Small intestine (tissue), 7 donors: Measurements from ENCODE around the gene NEK4. TPM values are rescaled to one million over a fixed set of nuclear protein-coding genes. Genes with fewer than 3 reads are reported as not detected.

Source experiments
- DNase-seq, 2 donors: peaks; one replicate each; pipeline versions ENCODE4 v3.0.0 to v3.0.0-alpha.2; 2013
- FAIRE-seq: peaks from 2 replicates; lab custom pipeline; 2012; peaks lifted over from hg19 to GRCh38; lab: Jason Lieb, UNC
- H3K27ac ChIP-seq, 3 donors: one replicate each; pipeline ENCODE4 v1.5.1; 2013; ENCODE audit warnings: low read length in 2 of 3, mild to moderate bottlenecking in 2 of 3, control low read depth in 1 of 3, inconsistent platforms in 1 of 3, low read depth in 1 of 3, moderate library complexity in 1 of 3
- H3K27me3 ChIP-seq, 3 donors: one replicate each; pipeline ENCODE4 v1.6.1; 2013; ENCODE audit warnings: low read length in 3 of 3, inconsistent platforms in 1 of 3; ENCODE audit not compliant: control insufficient read depth in 3 of 3, insufficient read depth in 3 of 3
- H3K36me3 ChIP-seq, 3 donors: one replicate each; pipeline ENCODE4 v1.6.1; 2013; ENCODE audit warnings: low read length in 3 of 3, inconsistent platforms in 1 of 3, low read depth in 1 of 3, mild to moderate bottlenecking in 1 of 3, moderate library complexity in 1 of 3; ENCODE audit not compliant: control insufficient read depth in 3 of 3, insufficient read depth in 2 of 3
- H3K4me1 ChIP-seq, 3 donors: one replicate each; pipeline ENCODE4 v1.6.1; 2013; ENCODE audit warnings: low read length in 2 of 3, inconsistent platforms in 1 of 3, low read depth in 1 of 3, mild to moderate bottlenecking in 1 of 3, moderate library complexity in 1 of 3; ENCODE audit not compliant: control insufficient read depth in 3 of 3, insufficient read depth in 2 of 3
- H3K4me3 ChIP-seq, 3 donors: one replicate each; pipeline ENCODE4 v1.5.1; 2013; ENCODE audit warnings: low read length in 3 of 3, control low read depth in 1 of 3, inconsistent platforms in 1 of 3, low read depth in 1 of 3, mild to moderate bottlenecking in 1 of 3, moderate library complexity in 1 of 3
- H3K9me3 ChIP-seq, 2 donors: one replicate each; pipeline ENCODE4 v1.6.1; 2013; ENCODE audit warnings: low read depth in 1 of 2, low read length in 1 of 2; ENCODE audit not compliant: control insufficient read depth in 2 of 2, insufficient read depth in 1 of 2
- WGBS, 3 donors: extraction: QIAGEN DNeasy Blood & Tissue Kit; methylation state at CpG; one replicate each; pipeline ENCODE4 v1.1.7; 2013; 5-methylcytosine and 5-hydroxymethylcytosine counted together
- polyA plus RNA-seq, 4 donors: library from polyadenylated mRNA; stranded (reverse) in 3 of 4; unstranded in 1 of 4; fragments of 200-250 nt in 3 of 4; fragments of 120-200 nt in 1 of 4; gene quantifications; one replicate each; pipeline versions ENCODE4 v1.2.1 to v1.2.3, GENCODE V29; 2013
- donor health status: healthy with polysubstance abuse.
- donor health status: control.
- donor health status: control.
- donor health status: Bipolar disorder and iron deficiency.
- donor health status: healthy.

Gene NEK4
- polyA plus RNA-seq, 4 donors = 3.0 to 18.5 (median 7.0) TPM

DNA sequence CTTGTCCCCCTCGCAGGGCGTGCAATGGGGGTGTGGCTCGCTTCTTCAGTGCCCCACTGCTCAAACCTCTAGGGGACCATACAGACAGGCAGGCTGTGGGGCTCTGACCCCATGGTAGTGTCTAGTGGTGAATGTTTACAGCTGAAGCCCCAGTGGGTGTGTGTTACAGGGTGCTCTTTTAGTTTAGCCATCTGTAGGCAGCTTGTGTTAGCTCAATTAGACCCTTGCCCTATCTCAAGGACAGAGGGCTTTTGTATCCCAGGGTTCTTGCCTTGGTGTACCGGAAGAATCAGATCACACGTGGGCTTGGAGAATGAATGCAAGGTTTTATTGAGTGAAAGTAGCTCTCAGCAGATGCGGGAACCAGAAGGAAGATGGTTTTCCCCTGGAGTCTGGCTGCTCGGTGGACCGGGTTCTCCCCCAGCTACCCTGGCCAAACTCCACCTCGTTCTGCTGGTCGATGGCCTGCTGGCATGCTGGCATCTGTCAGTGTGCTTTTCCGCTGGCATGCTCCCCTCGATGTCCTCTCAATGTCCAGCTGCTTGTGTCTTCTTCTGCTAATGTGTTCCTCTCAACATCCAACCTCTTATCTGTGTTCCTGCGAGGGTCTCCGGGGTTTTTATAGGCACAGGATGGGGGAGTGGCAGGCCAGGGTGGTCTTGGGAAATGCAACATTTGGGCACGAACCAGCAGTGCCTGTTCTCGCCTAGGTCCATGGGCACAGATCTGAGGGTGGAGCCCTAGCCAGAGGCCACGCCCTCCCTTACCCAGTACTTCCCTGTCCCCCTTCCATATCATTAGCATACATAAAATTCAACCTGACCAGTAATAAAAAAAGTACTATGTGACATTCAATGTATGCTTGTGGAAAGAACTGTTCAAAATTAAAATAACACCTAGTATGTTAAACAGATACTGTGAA is 58.2 kb downstream of the NEK4 start:
- WGBS, 3 donors = 92 to 93% (median 93%) methylated on average over 17 of the region's 17 CpGs
- no peak for FAIRE-seq

DNA sequence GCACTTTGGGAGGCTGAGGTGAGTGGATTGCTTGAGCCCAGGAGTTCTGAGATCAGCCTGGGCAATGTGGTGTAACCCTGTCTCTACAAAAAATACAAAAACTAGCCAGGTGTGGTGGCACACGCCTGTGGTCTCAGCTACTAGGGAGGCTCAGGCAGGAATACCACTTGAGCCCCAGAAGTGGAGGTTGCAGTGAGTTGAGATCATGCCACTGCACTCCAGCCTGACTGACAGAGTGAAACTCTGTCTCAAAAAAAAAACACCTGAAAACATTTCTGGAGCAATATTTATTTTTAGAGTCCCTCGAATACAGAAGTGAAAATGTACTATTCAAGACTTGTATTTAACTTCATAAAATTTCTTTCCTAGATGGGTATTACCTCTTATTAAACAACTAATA is 60.2 kb downstream of the NEK4 start:
- H3K9me3 ChIP-seq = no peaks in the 10 kb centered on the region
- FAIRE-seq (no peak), DNase-seq (no peak)
- peaks cover 0 to 14% (median 5%) of the 10 kb centered on the region in 3 donors for H3K4me1 ChIP-seq
- H3K27me3 ChIP-seq = no peaks in the 10 kb centered on the region
- peaks cover 0 to 29% (median 0%) of the 10 kb centered on the region in 3 donors for H3K36me3 ChIP-seq
- H3K27ac ChIP-seq = no peak overlapping the region
- H3K4me3 ChIP-seq = no peak overlapping the region
- 78 to 90% (median 79%) methylated on average over 2 of the region's 2 CpGs for WGBS, 3 donors

More for the DNA sequence above, 58.2 kb downstream of the NEK4 start:
- Histone ChIP-seq H3K4me1 (peaks cover 0 to 6% (median 0%) of the 10 kb centered on the region in 3 donors), H3K4me3 (no peak overlapping the region), H3K27ac (no peak overlapping the region), H3K9me3 (no peaks in the 10 kb centered on the region), H3K36me3 (peaks cover 0 to 38% (median 0%) of the 10 kb centered on the region in 3 donors), H3K27me3 (no peaks in the 10 kb centered on the region)
- no peak for DNase-seq

DNA sequence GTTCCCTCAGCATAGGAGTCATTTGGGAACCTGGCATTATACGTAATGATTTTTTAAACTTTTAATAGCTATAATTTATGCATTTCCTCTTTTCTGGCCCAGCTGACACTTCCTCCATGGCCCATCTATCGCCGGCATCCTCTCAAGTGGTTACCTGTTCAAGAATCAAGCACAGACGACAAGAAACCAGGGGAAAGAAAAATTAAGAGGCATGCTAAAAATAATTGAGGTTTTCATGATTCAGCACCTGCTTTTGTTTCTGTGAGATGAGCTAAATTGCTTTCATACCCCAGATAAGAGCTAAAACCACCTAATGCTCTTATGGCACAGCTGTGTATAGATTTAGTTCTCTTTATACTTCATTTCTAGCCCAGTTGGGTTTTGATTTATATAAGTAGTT is 63.2 kb downstream of the NEK4 start:
- Histone ChIP-seq H3K4me1 (peaks cover 2 to 25% (median 5%) of the 10 kb centered on the region in 3 donors), H3K9me3 (no peaks in the 10 kb centered on the region), H3K27ac (no peak overlapping the region), H3K27me3 (no peaks in the 10 kb centered on the region), H3K4me3 (no peak overlapping the region), H3K36me3 (peaks cover 0 to 20% (median 0%) of the 10 kb centered on the region in 3 donors)
- no peak for FAIRE-seq
- 61 to 76% (median 70%) methylated on average over 4 of the region's 4 CpGs for WGBS, 3 donors
- DNase-seq = no peak

DNA sequence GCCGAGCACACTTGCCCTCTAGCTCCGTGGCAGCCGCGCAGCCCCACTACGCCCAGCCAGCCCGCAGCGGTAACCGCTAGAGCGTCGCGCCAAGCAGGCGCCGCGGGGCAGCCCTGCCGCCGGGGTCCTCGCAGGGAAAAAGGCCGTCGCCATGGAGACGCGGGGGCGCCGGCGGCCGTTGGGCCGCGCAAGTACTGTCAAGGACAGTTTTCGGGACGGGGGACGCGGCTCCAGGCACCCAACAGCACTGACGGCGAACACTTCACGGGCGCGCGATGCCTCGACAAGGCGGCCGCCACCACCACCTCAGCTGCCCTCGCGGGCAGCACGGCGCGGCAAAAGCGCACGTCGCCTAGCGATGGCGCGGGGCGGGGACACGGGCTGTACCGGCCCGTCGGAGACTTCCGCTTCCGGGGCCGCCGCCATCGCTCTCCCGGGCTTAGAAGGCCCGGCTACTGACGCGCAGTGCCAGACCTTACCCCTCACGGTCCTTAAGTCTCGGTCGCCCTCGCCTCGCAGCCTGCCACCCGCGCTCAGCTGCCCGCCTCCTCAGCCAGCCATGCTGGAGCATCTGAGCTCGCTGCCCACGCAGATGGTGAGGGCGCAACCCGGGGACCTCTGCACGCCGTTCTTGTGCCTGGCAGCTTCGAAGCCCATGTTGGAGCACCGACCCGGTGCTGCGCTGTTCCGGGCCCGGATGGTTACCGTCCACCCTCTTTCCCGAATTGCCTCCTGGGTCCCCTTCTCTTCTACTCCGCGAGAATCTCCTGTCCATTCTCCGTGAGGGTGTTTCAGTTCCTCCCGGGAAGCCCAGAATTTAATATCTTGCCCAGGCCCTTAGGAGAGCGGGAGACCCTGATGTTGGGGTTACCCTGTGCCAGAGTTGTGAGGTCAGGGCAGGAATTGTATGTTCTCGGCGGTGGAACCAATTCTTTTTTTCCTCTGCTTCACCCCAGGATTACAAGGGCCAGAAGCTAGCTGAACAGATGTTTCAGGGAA is 64.8 kb downstream of the NEK4 start, which contains the start of the genes GLT8D1 and SPCS1:
Gene GLT8D1, minus strand, starts transcription at position 104 of the 999 bp plus-strand sequence. CDS start 5,331 bp downstream, outside the sequence.
Gene SPCS1, plus strand, starts transcription at position 419 of the 999 bp plus-strand sequence. Its CDS starts 141 bp downstream, at position 560.
- no peaks in the 10 kb centered on the region for H3K27me3 ChIP-seq
- 0% methylated on average over 70 to 94 of the region's 94 CpGs for WGBS, 3 donors
- H3K27ac ChIP-seq = peak within 1 kb of the TSS; percentile 83 to 94 (median 86)
- H3K36me3 ChIP-seq = peaks cover 0 to 19% (median 0%) of the 10 kb centered on the region in 3 donors
- peak within 1 kb of the TSS; percentile 84 to 99 (median 88) for H3K4me3 ChIP-seq
- FAIRE-seq = no peak
- peaks cover 2 to 25% (median 5%) of the 10 kb centered on the region in 3 donors for H3K4me1 ChIP-seq
- DNase-seq = peak; percentile 87 to 96
- H3K9me3 ChIP-seq = no peaks in the 10 kb centered on the region

DNA sequence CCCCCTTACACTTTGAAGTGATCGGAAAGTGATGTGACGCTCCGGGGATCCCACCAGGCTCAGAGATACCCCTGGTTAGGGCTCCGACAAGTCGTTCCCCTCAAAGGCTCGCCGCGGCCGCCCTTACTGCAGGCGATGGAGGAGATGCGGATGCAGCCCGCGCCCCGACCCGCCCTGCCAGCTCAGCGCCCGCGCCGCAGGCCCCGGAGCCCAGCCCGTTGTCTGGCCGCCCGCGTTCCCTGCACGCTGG is 65.4 kb downstream of the NEK4 start:
- peak overlapping the region; percentile 84 to 99 (median 88) for H3K4me3 ChIP-seq
- no peaks in the 10 kb centered on the region for H3K27me3 ChIP-seq
- H3K36me3 ChIP-seq = peaks cover 0 to 17% (median 0%) of the 10 kb centered on the region in 3 donors
- DNase-seq (no peak), FAIRE-seq (no peak)
- peaks cover 2 to 25% (median 5%) of the 10 kb centered on the region in 3 donors for H3K4me1 ChIP-seq
- WGBS, 3 donors = 0 to 1% (median 1%) methylated on average over 24 to 25 of the region's 25 CpGs
- H3K27ac ChIP-seq = peak overlapping the region; percentile 83 to 94 (median 86)
- no peaks in the 10 kb centered on the region for H3K9me3 ChIP-seq

DNA sequence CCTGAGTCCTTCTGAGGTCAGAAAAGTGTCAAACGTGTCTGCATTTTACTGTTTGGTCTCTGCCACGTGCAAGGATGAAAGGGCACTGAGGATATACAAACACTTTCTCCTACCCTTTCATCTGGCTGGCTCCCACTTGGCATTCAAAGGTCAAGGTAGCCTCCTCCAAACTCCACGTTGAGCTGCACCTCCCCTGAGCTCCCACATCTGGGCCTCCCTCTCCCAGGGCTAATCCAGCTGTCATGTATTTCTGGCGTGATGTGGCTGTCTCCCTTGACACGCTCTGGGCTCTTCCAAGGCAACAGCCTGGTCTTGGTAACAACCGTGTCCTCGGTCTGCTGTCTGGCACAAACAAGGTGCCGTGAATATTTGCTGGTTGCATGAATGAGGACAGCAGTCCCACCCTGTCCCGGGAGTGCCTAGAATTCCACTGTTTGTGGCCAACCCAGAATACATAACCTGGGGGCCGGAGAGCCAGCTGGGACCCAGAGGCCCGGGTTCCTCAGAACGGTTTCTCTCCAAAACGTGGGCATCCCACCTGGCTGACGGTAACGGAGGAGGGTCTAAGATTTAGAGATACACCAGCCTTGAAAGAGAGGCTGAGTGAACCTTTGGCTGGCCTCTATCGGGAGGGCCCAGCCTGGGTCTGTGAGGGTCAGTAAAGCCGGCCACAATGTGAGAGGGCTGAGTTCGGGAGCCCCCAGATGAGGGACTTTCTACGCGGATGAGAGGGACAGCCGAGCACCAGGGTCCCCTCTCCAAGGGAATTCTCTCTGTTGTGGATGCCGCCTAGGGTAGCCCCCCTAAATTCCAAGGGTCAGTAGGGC is 65.9 kb downstream of the NEK4 start:
- 0 to 3% (median 1%) methylated on average over 22 of the region's 22 CpGs for WGBS, 3 donors
- FAIRE-seq = no peak

DNA sequence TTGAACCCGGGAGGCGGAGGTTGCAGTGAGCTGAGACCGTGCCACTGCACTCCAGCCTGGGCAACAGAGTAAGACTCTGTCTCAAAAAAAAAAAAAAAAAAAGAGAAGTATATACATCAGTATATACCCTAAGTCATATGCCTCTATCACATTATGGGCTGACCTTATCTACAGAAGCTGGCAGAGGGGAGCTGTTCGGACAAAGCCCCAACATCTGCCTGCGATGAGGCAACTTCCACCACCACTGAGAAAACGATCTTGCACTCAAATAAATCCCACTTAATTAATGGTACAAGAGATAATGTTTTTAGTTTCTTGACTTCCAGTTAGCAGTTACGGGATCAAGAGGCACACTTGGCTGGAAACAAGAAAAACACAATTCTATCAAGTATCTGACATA is 67.4 kb downstream of the NEK4 start:
- FAIRE-seq (no peak), DNase-seq (no peak)
- no peak overlapping the region for H3K4me3 ChIP-seq
- H3K27me3 ChIP-seq = no peaks in the 10 kb centered on the region
- WGBS, 3 donors = 88 to 90% (median 90%) methylated on average over 7 of the region's 7 CpGs
- no peak overlapping the region for H3K27ac ChIP-seq
- peaks cover 2 to 25% (median 5%) of the 10 kb centered on the region in 3 donors for H3K4me1 ChIP-seq
- H3K36me3 ChIP-seq = peaks cover 0 to 11% (median 0%) of the 10 kb centered on the region in 3 donors
- no peaks in the 10 kb centered on the region for H3K9me3 ChIP-seq

More for the DNA sequence above, 65.9 kb downstream of the NEK4 start:
- H3K4me3 ChIP-seq = peak overlapping the region; percentile 84 to 99 (median 88)
- H3K4me1 ChIP-seq = peaks cover 2 to 25% (median 5%) of the 10 kb centered on the region in 3 donors
- peak overlapping the region; percentile 83 to 94 (median 86) for H3K27ac ChIP-seq
- H3K27me3 ChIP-seq = no peaks in the 10 kb centered on the region
- H3K9me3 ChIP-seq = no peaks in the 10 kb centered on the region
- H3K36me3 ChIP-seq = peaks cover 0 to 17% (median 0%) of the 10 kb centered on the region in 3 donors
- DNase-seq = peak; percentile 70 to 76
